Endothelial cell of umbilical vein (primary cell): Measurements from ENCODE around the gene MORC3. TPM values are rescaled to one million over a fixed set of nuclear protein-coding genes. Genes with fewer than 3 reads are reported as not detected.
"Not testable (repeated sequence)": the region's sequence is repeated elsewhere in the genome, so short reads cannot be mapped to it uniquely, and the experiment has no call there.

ENCODE experiments used
- BruUV-seq: library from RNA; stranded (reverse); fragments of 400-500 nt; replicated peaks from 2 replicates; lab custom pipeline; 2021; lab: Mats Ljungman, UMichigan
- CTCF ChIA-PET: fragments of 300-600, 350-600 bp; sonication (Branson Sonifier 250); formaldehyde crosslinking; loops from one replicate; lab custom pipeline; 2021; ENCODE audit warnings: antibody characterized with exemption, inconsistent platforms; lab: Charles Lee
- POLR2A ChIA-PET: fragments of 300-600, 350-600 bp; sonication (Branson Sonifier 250); formaldehyde crosslinking; loops from one replicate; lab custom pipeline; 2021; ENCODE audit warnings: antibody characterized with exemption, inconsistent platforms; lab: Charles Lee
- DNase-seq: peaks from one replicate; pipeline ENCODE4 v3.0.0-alpha.2; 2011; ENCODE audit warnings: low read depth, low spot score
- FAIRE-seq: peaks from 2 replicates; lab custom pipeline; 2011; peaks lifted over from hg19 to GRCh38; lab: Jason Lieb, UNC
- H2AFZ ChIP-seq: 2 replicates; pipeline ENCODE4 v1.6.0; 2012; ENCODE audit warnings: low read depth, low read length, control low read depth, inconsistent platforms
- H3K27ac ChIP-seq: 2 replicates; pipeline ENCODE4 v1.5.1; 2011; ENCODE audit warnings: low read depth, mild to moderate bottlenecking, control low read depth, low read length, moderate library complexity; ENCODE audit not compliant: insufficient read depth
- H3K27me3 ChIP-seq, 2 experiments: 2 replicates each; pipeline versions ENCODE4 v1.6.0 to v1.6.1; 2011; ENCODE audit warnings: low read length in 2 of 2, mixed read lengths in 1 of 2; ENCODE audit not compliant: control insufficient read depth in 2 of 2, insufficient read depth in 2 of 2
- H3K36me3 ChIP-seq, 2 experiments: 2 replicates in 1 of 2; 3 replicates in 1 of 2; pipeline ENCODE4 v1.5.1; 2011; ENCODE audit warnings: low read length in 2 of 2, mild to moderate bottlenecking in 1 of 2, moderate library complexity in 1 of 2; ENCODE audit not compliant: control insufficient read depth in 2 of 2, insufficient read depth in 2 of 2; ENCODE audit errors: extremely low read depth in 1 of 2
- H3K4me1 ChIP-seq: 3 replicates; pipeline ENCODE4 v1.5.1; 2011; ENCODE audit warnings: mild to moderate bottlenecking, low read length; ENCODE audit not compliant: control insufficient read depth, insufficient read depth; ENCODE audit errors: extremely low read depth
- H3K4me2 ChIP-seq: 2 replicates; pipeline ENCODE4 v1.6.1; 2011; ENCODE audit warnings: low read length, control low read depth, mixed read lengths; ENCODE audit not compliant: insufficient read depth
- H3K4me3 ChIP-seq, 3 experiments: fragments of 200-600 bp in 1 of 3; sonication (generic), shearing (Covaris generic) in 1 of 3; replicated peaks in 1 of 3; 2 replicates each; pipeline ENCODE4 v1.5.1; 2011 to 2016; ENCODE audit warnings: control low read depth in 3 of 3, low read length in 3 of 3, mild to moderate bottlenecking in 2 of 3, inconsistent platforms in 1 of 3, low read depth in 1 of 3, moderate library complexity in 1 of 3; ENCODE audit not compliant: insufficient read depth in 1 of 3
- H3K79me2 ChIP-seq: 2 replicates; pipeline ENCODE4 v1.6.0; 2012; ENCODE audit warnings: low read length, inconsistent platforms; ENCODE audit not compliant: control insufficient read depth, insufficient read depth
- H3K9ac ChIP-seq: replicated peaks from 2 replicates; pipeline ENCODE3; 2011; ENCODE audit warnings: low read length, control low read depth; ENCODE audit not compliant: insufficient read depth; ENCODE audit errors: extremely low read depth
- H3K9me1 ChIP-seq: replicated peaks from 3 replicates; pipeline ENCODE4 v1.6.0; 2011; ENCODE audit warnings: mild to moderate bottlenecking, low read length; ENCODE audit not compliant: control insufficient read depth, insufficient read depth; ENCODE audit errors: extremely low read depth
- H3K9me3 ChIP-seq: replicated peaks from 2 replicates; pipeline ENCODE4 v1.5.1; 2012; ENCODE audit warnings: low read length, inconsistent platforms; ENCODE audit not compliant: control insufficient read depth, insufficient read depth
- H4K20me1 ChIP-seq: replicated peaks from 2 replicates; pipeline ENCODE3; 2011; ENCODE audit warnings: mild to moderate bottlenecking, low read length; ENCODE audit not compliant: control insufficient read depth, insufficient read depth; ENCODE audit errors: extremely low read depth
- CTCF ChIP-seq, 2 donors: IDR thresholded peaks; 1 replicate in 1 of 2; 2 replicates in 1 of 2; pipeline ENCODE4 v1.5.1; 2011; ENCODE audit warnings: low read length in 2 of 2, mild to moderate bottlenecking in 2 of 2, moderate library complexity in 2 of 2, control low read depth in 1 of 2, inconsistent platforms in 1 of 2, low read depth in 1 of 2; ENCODE audit not compliant: insufficient read depth in 1 of 2; ENCODE audit errors: extremely low read depth in 1 of 2
- EZH2 ChIP-seq: IDR thresholded peaks from 2 replicates; pipeline ENCODE4 v1.6.1; 2012; ENCODE audit warnings: borderline replicate concordance, low read depth, mild to moderate bottlenecking, moderate library complexity, low read length, inconsistent platforms; ENCODE audit not compliant: severe bottlenecking
- FOS ChIP-seq: IDR thresholded peaks from 2 replicates; pipeline ENCODE4 v1.6.1; 2011; ENCODE audit warnings: mild to moderate bottlenecking, low read length, moderate library complexity, borderline replicate concordance; ENCODE audit not compliant: insufficient read depth
- GATA2 ChIP-seq: IDR thresholded peaks from 2 replicates; pipeline ENCODE4 v1.7.0; 2011; ENCODE audit warnings: low read depth, mild to moderate bottlenecking, moderate library complexity, mixed read lengths, low read length; ENCODE audit not compliant: insufficient read length, insufficient read depth
- JUN ChIP-seq: IDR thresholded peaks from 2 replicates; pipeline ENCODE4 v1.6.1; 2011; ENCODE audit warnings: borderline replicate concordance, low read depth; ENCODE audit not compliant: insufficient read length, insufficient read depth
- MYC ChIP-seq: IDR thresholded peaks from one replicate; pipeline ENCODE4 v1.6.1; 2011; ENCODE audit warnings: mild to moderate bottlenecking, low read depth, low read length
- POLR2A ChIP-seq: IDR thresholded peaks from 2 replicates; pipeline ENCODE4 v1.6.1; 2012; ENCODE audit warnings: low read depth, mild to moderate bottlenecking, control low read depth, low read length
- POLR2AphosphoS5 ChIP-seq: IDR thresholded peaks from 2 replicates; pipeline ENCODE4 v1.6.1; 2012; ENCODE audit warnings: low read depth, mild to moderate bottlenecking, control low read depth, low read length, moderate library complexity; ENCODE audit not compliant: insufficient read depth
- dilution Hi-C: fragments of 300-500 bp; cut with MboI; formaldehyde crosslinking; loops from one replicate; pipeline ENCODE4 v1.15.0; 2019; ENCODE audit warnings: low sequenced_read_pairs; ENCODE audit not compliant: extremely low pct_ligation_motif_present
- intact Hi-C: fragments of 100-400 bp; cut with micrococcal nuclease; formaldehyde crosslinking; loops from one replicate; pipeline ENCODE4 v1.10.0; 2022
- polyA plus RNA-seq, 4 experiments: library from polyadenylated mRNA; depleted of rRNA in 3 of 4; stranded (reverse) in 3 of 4; unstranded in 1 of 4; fragments of >200 nt; gene quantifications; 2 replicates each; pipeline versions ENCODE4 v1.2.1 to v1.2.3, GENCODE V29; 2011 to 2012; ENCODE audit warnings: missing spikeins in 1 of 4
- total RNA-seq: library from RNA; stranded (reverse); gene quantifications from 2 replicates; pipeline ENCODE4 v1.2.3, GENCODE V29; 2021
- TF ChIP-seq, protein P1 (sequence below): IDR thresholded peaks from 2 replicates; pipeline ENCODE4 v1.6.1; 2011; ENCODE audit not compliant: insufficient read depth, insufficient read length

MORC3 gene
- total and polyA plus RNA-seq, 2 donors (not counting 3 experiments of a cell fraction or from before 2014, with no cell fraction given): 7.3 to 25.3 TPM

- Histone ChIP-seq H3K36me3 (peaks cover 0 to 2% of the 10 kb centered on the region in 2 experiments), H4K20me1 (no peaks in the 10 kb centered on the region), H3K4me2 (no peak overlapping the region), H2AFZ (no peak overlapping the region), H3K27ac (no peak overlapping the region), H3K9me1 (no peaks in the 10 kb centered on the region), H3K27me3 (no peaks in the 10 kb centered on the region), H3K4me3 (no peak overlapping the region), H3K9me3 (no peaks in the 10 kb centered on the region), H3K79me2 (no peaks in the 10 kb centered on the region), H3K4me1 (no peaks in the 10 kb centered on the region), H3K9ac (no peak overlapping the region)
- intact Hi-C loops: no loop called here
- dilution Hi-C loops: no loop called here
- TF ChIP-seq JUN (no peak), FOS (no peak), POLR2AphosphoS5 (no peak), CTCF (IDR thresholded peaks at IDR 0.05; ENCODE audit: extremely low read depth in 1 of 2, insufficient read depth in 1 of 2, low read depth in 1 of 2, low read length in 2 of 2) (no peak), POLR2A (no peak), MYC (no peak), GATA2 (no peak), EZH2 (no peak)
- TF ChIP-seq, protein P1, sequence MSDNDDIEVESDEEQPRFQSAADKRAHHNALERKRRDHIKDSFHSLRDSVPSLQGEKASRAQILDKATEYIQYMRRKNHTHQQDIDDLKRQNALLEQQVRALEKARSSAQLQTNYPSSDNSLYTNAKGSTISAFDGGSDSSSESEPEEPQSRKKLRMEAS: no peak
- CTCF ChIA-PET: no interaction called here
- POLR2A ChIA-PET: no interaction called here
- no peak for FAIRE-seq
- no TSS peak for BruUV-seq
- DNase-seq: no peak
These were observed 37.3 kb upstream of the MORC3 start for GRCh38 chr21:36282568-36283230.

- H3K4me3 ChIP-seq, H3K27me3 ChIP-seq, H2AFZ ChIP-seq, H3K79me2 ChIP-seq, H3K9me1 ChIP-seq, H3K4me2 ChIP-seq, dilution Hi-C loops, intact Hi-C loops, H3K9ac ChIP-seq, H3K4me1 ChIP-seq, H3K27ac ChIP-seq, BruUV-seq, H3K9me3 ChIP-seq, CTCF ChIA-PET, DNase-seq, H3K36me3 ChIP-seq, POLR2A ChIA-PET, H4K20me1 ChIP-seq, FAIRE-seq: not testable (repeated sequence)
These were observed 36.8 kb upstream of the MORC3 start for GRCh38 chr21:36283231-36283622.
